Neural cell (in vitro differentiated cells): ENCODE results near the gene WNT7B. TPM values are rescaled to one million over a fixed set of nuclear protein-coding genes. Genes with fewer than 3 reads are reported as not detected.

Source experiments
- H2AFZ ChIP-seq: fragments of 200-600, 300-800 bp; sonication (generic), shearing (Covaris generic); 2 replicates; pipeline ENCODE4 v1.6.0; 2014; ENCODE audit warnings: low read depth, mild to moderate bottlenecking, antibody characterized with exemption, low read length, moderate library complexity
- H3F3A ChIP-seq: fragments of 200-600 bp; shearing (Covaris generic); 2 replicates; pipeline ENCODE4 v1.6.1; 2016; ENCODE audit warnings: mild to moderate bottlenecking, moderate library complexity, mixed read lengths, antibody characterized with exemption, low read length; ENCODE audit not compliant: insufficient read depth, poor library complexity, severe bottlenecking
- H3K27ac ChIP-seq: fragments of 200-600, 300-800 bp; sonication (generic), shearing (Covaris generic); 2 replicates; pipeline ENCODE4 v1.5.1; 2014; ENCODE audit warnings: mild to moderate bottlenecking, low read length, moderate library complexity
- H3K27me3 ChIP-seq: fragments of 300-800, 200-600 bp; sonication (generic), shearing (Covaris generic); 2 replicates; pipeline ENCODE4 v1.6.0; 2014; ENCODE audit warnings: mild to moderate bottlenecking, low read depth, low read length, moderate library complexity; ENCODE audit not compliant: insufficient read depth
- H3K36me3 ChIP-seq: fragments of 300-800, 200-600 bp; sonication (generic), shearing (Covaris generic); 2 replicates; pipeline ENCODE4 v1.5.1; 2014; ENCODE audit warnings: mild to moderate bottlenecking, antibody characterized with exemption, low read length, moderate library complexity; ENCODE audit not compliant: insufficient read depth
- H3K4me2 ChIP-seq: fragments of 300-800, 200-600 bp; sonication (generic), shearing (Covaris generic); 2 replicates; pipeline ENCODE4 v1.6.0; 2014; ENCODE audit warnings: mild to moderate bottlenecking, low read length
- H3K4me3 ChIP-seq: fragments of 300-800, 200-600 bp; sonication (generic), shearing (Covaris generic); 2 replicates; pipeline ENCODE4 v1.5.1; 2014; ENCODE audit warnings: mild to moderate bottlenecking, low read length, moderate library complexity
- H3K79me2 ChIP-seq: fragments of 200-600 bp; shearing (Covaris generic); replicated peaks from 2 replicates; pipeline ENCODE4 v1.6.0; 2014; ENCODE audit warnings: mild to moderate bottlenecking, low read length, moderate library complexity; ENCODE audit not compliant: insufficient read depth
- H3K9ac ChIP-seq: fragments of 300-800, 200-600 bp; sonication (generic), shearing (Covaris generic); 2 replicates; pipeline ENCODE4 v1.6.1; 2016; ENCODE audit warnings: mild to moderate bottlenecking, low read length, mixed read lengths
- H3K9me2 ChIP-seq: fragments of 200-600 bp; shearing (Covaris generic); 2 replicates; pipeline ENCODE4 v1.6.1; 2016; ENCODE audit warnings: mild to moderate bottlenecking, low read length, mixed read lengths; ENCODE audit not compliant: insufficient read depth
- H3K9me3 ChIP-seq: fragments of 200-600, 300-800 bp; sonication (generic), shearing (Covaris generic); 2 replicates; pipeline ENCODE4 v1.6.1; 2016; ENCODE audit warnings: mild to moderate bottlenecking, mixed run types, low read length, moderate library complexity, mixed read lengths
- H4K20me1 ChIP-seq: fragments of 200-600 bp; shearing (Covaris generic); 2 replicates; pipeline ENCODE4 v1.6.1; 2016; ENCODE audit warnings: mild to moderate bottlenecking, mixed run types; ENCODE audit not compliant: insufficient read depth
- EP300 ChIP-seq: fragments of 450-650 bp; conservative IDR thresholded peaks from 2 replicates; pipeline ENCODE4 v1.6.1; 2014; ENCODE audit warnings: antibody characterized with exemption, mild to moderate bottlenecking, moderate library complexity; ENCODE audit not compliant: poor library complexity, severe bottlenecking
- EZH2 ChIP-seq: fragments of 200-600, 300-800 bp; shearing (Covaris generic), sonication (generic); IDR thresholded peaks from 2 replicates; pipeline ENCODE4 v1.6.1; 2014; ENCODE audit warnings: antibody characterized with exemption, low read length, borderline replicate concordance, mild to moderate bottlenecking; ENCODE audit not compliant: insufficient read depth, poor library complexity, severe bottlenecking
- MXI1 ChIP-seq: fragments of 450-650 bp; conservative IDR thresholded peaks from 2 replicates; pipeline ENCODE4 v1.6.1; 2014; ENCODE audit warnings: antibody characterized with exemption, mild to moderate bottlenecking; ENCODE audit not compliant: poor library complexity, severe bottlenecking
- POLR2AphosphoS5 ChIP-seq: IDR thresholded peaks from 2 replicates; pipeline ENCODE4 v1.6.1; 2012
- RAD21 ChIP-seq: fragments of 450-650 bp; conservative IDR thresholded peaks from 2 replicates; pipeline ENCODE4 v1.6.1; 2014; ENCODE audit warnings: antibody characterized with exemption, mild to moderate bottlenecking, moderate library complexity
- SMC3 ChIP-seq: fragments of 450-650 bp; conservative IDR thresholded peaks from 2 replicates; pipeline ENCODE4 v1.6.1; 2014; ENCODE audit warnings: antibody characterized with exemption, mild to moderate bottlenecking, moderate library complexity; ENCODE audit not compliant: poor library complexity
- TAF1 ChIP-seq: IDR thresholded peaks from 2 replicates; pipeline ENCODE4 v1.6.1; 2012; ENCODE audit warnings: low read depth
- polyA plus RNA-seq: library from polyadenylated mRNA; depleted of rRNA; stranded (reverse); fragments of >200 nt; gene quantifications from 2 replicates; pipeline ENCODE4 v1.2.3, GENCODE V29; 2014
- TF ChIP-seq, protein P1 (sequence below): fragments of 450-650 bp; IDR thresholded peaks from 2 replicates; pipeline ENCODE4 v1.5.1; 2014; ENCODE audit warnings: antibody characterized with exemption, mild to moderate bottlenecking, moderate library complexity; ENCODE audit not compliant: poor library complexity, severe bottlenecking
- TF ChIP-seq, protein P2 (sequence below): IDR thresholded peaks from 2 replicates; pipeline ENCODE4 v1.6.1; 2012; ENCODE audit warnings: borderline replicate concordance

Gene WNT7B
- polyA plus RNA-seq, 1 donor from 2014 or later, result 0.16 TPM

DNA sequence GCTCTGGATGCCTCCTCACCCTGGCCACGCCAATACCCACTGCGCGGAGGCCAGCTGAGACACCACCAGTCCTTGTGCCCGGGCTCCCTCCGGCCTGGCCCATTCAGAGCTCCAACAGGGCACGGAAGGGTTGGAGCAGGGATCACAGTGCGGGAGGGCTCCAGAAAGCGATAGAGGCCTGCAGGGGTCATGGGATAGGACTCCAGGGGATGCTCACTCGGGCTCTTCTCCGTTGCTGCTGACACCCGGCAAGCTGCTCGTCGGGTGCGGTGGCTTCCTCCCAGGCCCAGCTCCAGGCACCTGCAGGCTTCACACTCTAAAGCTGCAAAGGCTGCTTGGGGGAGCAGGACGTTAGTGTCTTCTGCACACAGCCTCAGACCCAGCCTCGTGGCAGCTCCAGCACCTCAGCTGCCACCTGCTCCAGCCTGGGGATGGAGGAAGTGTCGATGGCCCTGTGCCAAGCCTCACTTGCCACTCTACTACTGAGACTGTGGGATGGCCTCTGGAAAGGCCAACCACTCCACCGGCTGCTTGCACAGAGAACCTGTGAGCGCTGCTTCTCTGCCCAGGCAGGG lies 10.6 kb downstream of the WNT7B start:
- no peak overlapping the region for H3K27ac ChIP-seq
- H3K36me3 ChIP-seq, result no peaks in the 10 kb centered on the region
- H3K27me3 ChIP-seq, result peaks cover 18% of the 10 kb centered on the region
- H3K4me3 ChIP-seq, result no peak overlapping the region
- TF ChIP-seq EP300, result no peak
- no peak for TF ChIP-seq MXI1
- TF ChIP-seq, protein P1, sequence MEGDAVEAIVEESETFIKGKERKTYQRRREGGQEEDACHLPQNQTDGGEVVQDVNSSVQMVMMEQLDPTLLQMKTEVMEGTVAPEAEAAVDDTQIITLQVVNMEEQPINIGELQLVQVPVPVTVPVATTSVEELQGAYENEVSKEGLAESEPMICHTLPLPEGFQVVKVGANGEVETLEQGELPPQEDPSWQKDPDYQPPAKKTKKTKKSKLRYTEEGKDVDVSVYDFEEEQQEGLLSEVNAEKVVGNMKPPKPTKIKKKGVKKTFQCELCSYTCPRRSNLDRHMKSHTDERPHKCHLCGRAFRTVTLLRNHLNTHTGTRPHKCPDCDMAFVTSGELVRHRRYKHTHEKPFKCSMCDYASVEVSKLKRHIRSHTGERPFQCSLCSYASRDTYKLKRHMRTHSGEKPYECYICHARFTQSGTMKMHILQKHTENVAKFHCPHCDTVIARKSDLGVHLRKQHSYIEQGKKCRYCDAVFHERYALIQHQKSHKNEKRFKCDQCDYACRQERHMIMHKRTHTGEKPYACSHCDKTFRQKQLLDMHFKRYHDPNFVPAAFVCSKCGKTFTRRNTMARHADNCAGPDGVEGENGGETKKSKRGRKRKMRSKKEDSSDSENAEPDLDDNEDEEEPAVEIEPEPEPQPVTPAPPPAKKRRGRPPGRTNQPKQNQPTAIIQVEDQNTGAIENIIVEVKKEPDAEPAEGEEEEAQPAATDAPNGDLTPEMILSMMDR, result no peak
- no peak for TF ChIP-seq TAF1
- no peak for TF ChIP-seq EZH2
- TF ChIP-seq RAD21, result no peak
- TF ChIP-seq POLR2AphosphoS5, result no peak
- TF ChIP-seq SMC3, result no peak
- TF ChIP-seq, protein P2, sequence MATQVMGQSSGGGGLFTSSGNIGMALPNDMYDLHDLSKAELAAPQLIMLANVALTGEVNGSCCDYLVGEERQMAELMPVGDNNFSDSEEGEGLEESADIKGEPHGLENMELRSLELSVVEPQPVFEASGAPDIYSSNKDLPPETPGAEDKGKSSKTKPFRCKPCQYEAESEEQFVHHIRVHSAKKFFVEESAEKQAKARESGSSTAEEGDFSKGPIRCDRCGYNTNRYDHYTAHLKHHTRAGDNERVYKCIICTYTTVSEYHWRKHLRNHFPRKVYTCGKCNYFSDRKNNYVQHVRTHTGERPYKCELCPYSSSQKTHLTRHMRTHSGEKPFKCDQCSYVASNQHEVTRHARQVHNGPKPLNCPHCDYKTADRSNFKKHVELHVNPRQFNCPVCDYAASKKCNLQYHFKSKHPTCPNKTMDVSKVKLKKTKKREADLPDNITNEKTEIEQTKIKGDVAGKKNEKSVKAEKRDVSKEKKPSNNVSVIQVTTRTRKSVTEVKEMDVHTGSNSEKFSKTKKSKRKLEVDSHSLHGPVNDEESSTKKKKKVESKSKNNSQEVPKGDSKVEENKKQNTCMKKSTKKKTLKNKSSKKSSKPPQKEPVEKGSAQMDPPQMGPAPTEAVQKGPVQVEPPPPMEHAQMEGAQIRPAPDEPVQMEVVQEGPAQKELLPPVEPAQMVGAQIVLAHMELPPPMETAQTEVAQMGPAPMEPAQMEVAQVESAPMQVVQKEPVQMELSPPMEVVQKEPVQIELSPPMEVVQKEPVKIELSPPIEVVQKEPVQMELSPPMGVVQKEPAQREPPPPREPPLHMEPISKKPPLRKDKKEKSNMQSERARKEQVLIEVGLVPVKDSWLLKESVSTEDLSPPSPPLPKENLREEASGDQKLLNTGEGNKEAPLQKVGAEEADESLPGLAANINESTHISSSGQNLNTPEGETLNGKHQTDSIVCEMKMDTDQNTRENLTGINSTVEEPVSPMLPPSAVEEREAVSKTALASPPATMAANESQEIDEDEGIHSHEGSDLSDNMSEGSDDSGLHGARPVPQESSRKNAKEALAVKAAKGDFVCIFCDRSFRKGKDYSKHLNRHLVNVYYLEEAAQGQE, result no peak
- no peaks in the 10 kb centered on the region for H4K20me1 ChIP-seq
- no peaks in the 10 kb centered on the region for H3K9me2 ChIP-seq
- H3K9ac ChIP-seq, result no peak overlapping the region
- H2AFZ ChIP-seq, result no peak overlapping the region
- H3F3A ChIP-seq, result no peaks in the 10 kb centered on the region
- no peaks in the 10 kb centered on the region for H3K9me3 ChIP-seq
- H3K4me2 ChIP-seq, result no peak overlapping the region
- H3K79me2 ChIP-seq, result no peaks in the 10 kb centered on the region

DNA sequence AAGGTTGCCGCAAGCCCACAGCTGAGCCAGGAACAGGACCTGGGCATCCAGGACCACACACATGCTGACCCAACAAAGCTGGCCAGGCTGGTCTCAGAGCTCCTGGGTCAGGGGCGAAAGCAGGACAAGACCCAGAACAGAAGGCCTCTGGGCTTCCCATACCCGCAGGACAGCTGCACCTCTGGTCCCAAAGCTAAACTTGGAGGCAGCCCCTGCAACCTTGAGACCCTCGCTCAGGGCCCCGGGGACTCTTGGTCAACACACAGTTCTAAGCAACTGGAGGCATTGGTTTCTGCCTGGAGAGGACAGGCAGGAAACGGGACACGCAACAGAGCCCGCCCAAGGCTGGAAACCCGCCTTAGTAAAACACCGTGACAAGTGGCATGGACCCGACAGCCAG lies 11.4 kb downstream of the WNT7B start:
- H3K4me3 ChIP-seq, result no peak overlapping the region
- TF ChIP-seq, protein P1, result no peak
- TF ChIP-seq RAD21, result no peak
- TF ChIP-seq SMC3, result no peak
- no peak for TF ChIP-seq MXI1
- no peak for TF ChIP-seq EP300
- TF ChIP-seq EZH2, result no peak
- TF ChIP-seq TAF1, result no peak
- no peak for TF ChIP-seq POLR2AphosphoS5
- no peak overlapping the region for H3K4me2 ChIP-seq
- no peaks in the 10 kb centered on the region for H3K36me3 ChIP-seq
- H3K27ac ChIP-seq, result no peak overlapping the region
- H3K9me3 ChIP-seq, result no peaks in the 10 kb centered on the region
- peaks cover 9% of the 10 kb centered on the region for H3K27me3 ChIP-seq
- no peaks in the 10 kb centered on the region for H4K20me1 ChIP-seq
- H3K9me2 ChIP-seq, result no peaks in the 10 kb centered on the region
- no peaks in the 10 kb centered on the region for H3K79me2 ChIP-seq
- no peaks in the 10 kb centered on the region for H3F3A ChIP-seq
- no peak overlapping the region for H3K9ac ChIP-seq
- no peak overlapping the region for H2AFZ ChIP-seq
